22Rv1 (cell line): ENCODE data around the gene TBC1D1.

ENCODE experiments used
- H3K27ac ChIP-seq: fragments of 450-650 bp; 2 replicates; pipeline ENCODE4 v1.5.1; 2017
- ZFX ChIP-seq: fragments of 450-650 bp; IDR thresholded peaks from 2 replicates; pipeline ENCODE4 v1.6.1; 2017; ENCODE audit warnings: antibody characterized with exemption, borderline replicate concordance
- TF ChIP-seq, protein P1 (sequence below): fragments of 450-650 bp; IDR thresholded peaks from 2 replicates; pipeline ENCODE4 v1.5.1; 2017; ENCODE audit warnings: mild to moderate bottlenecking

TBC1D1 gene

GRCh38 chr4:37889849-37890800 lies 759 bp upstream of the TBC1D1 start:
- TF ChIP-seq, protein P1, sequence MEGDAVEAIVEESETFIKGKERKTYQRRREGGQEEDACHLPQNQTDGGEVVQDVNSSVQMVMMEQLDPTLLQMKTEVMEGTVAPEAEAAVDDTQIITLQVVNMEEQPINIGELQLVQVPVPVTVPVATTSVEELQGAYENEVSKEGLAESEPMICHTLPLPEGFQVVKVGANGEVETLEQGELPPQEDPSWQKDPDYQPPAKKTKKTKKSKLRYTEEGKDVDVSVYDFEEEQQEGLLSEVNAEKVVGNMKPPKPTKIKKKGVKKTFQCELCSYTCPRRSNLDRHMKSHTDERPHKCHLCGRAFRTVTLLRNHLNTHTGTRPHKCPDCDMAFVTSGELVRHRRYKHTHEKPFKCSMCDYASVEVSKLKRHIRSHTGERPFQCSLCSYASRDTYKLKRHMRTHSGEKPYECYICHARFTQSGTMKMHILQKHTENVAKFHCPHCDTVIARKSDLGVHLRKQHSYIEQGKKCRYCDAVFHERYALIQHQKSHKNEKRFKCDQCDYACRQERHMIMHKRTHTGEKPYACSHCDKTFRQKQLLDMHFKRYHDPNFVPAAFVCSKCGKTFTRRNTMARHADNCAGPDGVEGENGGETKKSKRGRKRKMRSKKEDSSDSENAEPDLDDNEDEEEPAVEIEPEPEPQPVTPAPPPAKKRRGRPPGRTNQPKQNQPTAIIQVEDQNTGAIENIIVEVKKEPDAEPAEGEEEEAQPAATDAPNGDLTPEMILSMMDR, result peak; percentile 32
- no peak for TF ChIP-seq ZFX
- H3K27ac ChIP-seq, result no peak overlapping the region

DNA sequence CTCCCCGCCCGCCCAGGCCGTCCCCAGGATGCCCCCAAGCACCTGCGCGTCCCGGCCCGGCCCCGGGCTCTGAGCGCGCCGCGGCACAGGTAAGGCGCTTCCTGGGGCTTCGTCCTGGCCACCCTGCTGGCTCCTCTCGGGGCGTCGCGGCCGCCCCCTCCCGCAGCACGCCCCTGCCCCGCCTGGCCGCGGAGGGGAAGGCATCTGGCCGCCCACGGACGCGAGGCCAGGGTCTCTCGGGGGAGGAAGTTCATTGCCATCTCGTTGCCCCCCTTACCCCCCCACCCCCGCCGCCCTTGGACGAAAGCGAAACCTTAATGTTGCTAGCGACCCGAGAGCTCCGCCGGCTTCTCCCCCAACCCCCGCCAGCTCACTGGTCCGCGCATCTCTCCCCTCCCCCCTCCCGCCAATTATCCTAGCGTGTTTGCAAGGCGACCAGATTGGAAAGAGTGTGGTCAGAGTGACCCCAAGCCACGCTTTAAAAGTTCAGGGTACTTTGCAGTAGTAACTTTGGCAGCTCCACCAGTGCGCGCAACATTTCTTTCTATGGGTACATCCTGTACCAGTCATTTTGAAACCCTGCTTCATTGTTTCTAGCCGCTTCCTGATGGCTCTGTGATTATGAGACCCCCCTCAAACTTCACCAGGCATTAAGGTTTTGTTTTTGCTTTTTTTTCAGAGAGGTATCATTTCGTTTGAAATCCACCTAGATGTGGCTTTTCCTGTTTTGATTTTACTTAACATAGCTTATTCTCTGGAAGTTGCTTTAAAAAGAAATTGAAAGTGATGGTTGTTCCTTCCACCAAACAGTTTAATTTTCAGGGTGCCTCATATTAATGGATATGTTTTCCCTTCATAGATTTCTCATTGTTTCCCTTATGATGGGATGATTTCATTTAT lies 626 bp downstream of the TBC1D1 start:
- TF ChIP-seq ZFX, result no peak
- TF ChIP-seq, protein P1, result peak; percentile 10; the same call in 1 of the 2 replicates
- no peak overlapping the region for H3K27ac ChIP-seq

DNA sequence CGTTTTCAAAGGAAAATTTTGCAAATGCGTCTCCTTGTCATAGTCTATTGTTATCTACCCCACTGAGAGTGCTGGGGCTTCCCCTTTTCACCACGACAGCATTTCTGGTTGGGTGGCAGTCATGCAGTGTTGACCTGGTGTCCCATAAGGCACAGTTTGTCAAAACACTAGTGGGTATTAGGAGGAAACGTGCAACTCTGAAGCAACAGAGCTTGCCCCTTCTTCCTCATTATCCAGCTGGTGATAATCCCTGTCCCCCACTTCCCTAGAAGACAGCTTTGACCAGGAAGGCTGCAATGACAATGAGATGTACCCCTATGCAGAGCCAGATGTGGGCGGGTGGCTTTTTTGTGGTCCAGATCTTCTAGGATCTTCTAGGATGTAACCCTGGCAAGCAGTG lies 1.8 kb downstream of the TBC1D1 start:
- H3K27ac ChIP-seq, result no peak overlapping the region
- TF ChIP-seq, protein P1, result no peak
- no peak for TF ChIP-seq ZFX

- no peak for TF ChIP-seq ZFX
- TF ChIP-seq, protein P1, result no peak
- H3K27ac ChIP-seq, result no peak overlapping the region
Measured at GRCh38 chr4:37893164-37893563, 2.3 kb downstream of the TBC1D1 start.

DNA sequence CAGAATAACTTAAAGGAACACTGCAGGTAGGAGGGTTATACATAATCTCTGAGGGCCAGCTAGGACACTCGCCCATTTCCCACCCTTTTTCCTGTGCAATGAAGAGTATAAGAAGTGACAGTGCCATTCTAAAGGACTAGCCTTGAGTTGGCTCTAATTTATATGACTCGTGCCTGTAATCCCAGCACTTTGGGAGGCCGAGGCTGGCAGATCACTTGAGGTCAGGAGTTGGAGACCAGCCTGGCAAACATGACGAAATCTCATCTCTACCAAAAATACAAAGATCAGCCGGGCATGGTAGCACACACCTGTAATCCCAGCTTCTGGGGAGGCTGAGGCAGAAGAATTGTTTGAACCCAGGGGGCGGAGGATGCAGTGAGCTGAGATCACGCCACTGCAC lies 4.4 kb downstream of the TBC1D1 start:
- H3K27ac ChIP-seq, result no peak overlapping the region
- TF ChIP-seq, protein P1, result no peak
- no peak for TF ChIP-seq ZFX

DNA sequence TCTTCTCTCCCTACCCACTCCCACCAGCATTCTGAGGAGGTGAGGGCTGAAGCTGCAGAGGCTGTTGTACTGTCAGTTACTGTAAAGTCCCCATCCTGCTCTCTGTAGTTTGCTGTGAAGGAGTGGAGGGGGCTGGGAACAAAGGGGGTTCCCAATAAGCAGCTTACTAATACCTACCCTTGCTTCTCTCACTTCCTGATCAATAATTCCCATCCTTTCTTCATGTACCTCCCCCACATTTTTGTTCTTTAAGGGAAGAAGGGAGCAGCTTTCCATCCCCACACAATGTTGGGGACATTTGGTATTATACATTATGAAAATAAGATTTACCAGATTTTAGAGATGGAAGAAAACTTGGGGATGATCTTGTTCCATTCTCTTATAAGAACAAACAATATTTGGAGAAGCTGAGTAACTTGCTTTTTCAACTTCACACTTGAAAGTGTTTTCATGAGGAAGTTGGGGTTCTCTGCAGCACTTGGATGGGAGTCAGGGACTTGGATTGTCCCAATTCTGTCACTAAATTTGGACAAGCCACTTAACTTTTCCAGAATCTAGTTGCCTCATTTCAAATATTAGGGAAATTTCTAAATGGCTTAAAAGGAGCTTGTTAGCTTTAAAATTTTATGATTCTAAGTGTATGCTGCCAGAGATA lies 5.4 kb downstream of the TBC1D1 start:
- H3K27ac ChIP-seq, result no peak overlapping the region
- TF ChIP-seq, protein P1, result no peak
- no peak for TF ChIP-seq ZFX
